GM19023 (cell line): ENCODE data around the gene INTS11.
"Not testable (repeated sequence)": the region's sequence is repeated elsewhere in the genome, so short reads cannot be mapped to it uniquely, and the experiment has no call there.

Source experiments
- ATAC-seq: cut with Tn5 transposase; IDR thresholded peaks from one replicate; pipeline ENCODE4 v1.9.1; 2021; ENCODE audit warnings: mild to moderate bottlenecking, moderate library complexity; ENCODE audit not compliant: unreplicated experiment

The INTS11 gene

DNA sequence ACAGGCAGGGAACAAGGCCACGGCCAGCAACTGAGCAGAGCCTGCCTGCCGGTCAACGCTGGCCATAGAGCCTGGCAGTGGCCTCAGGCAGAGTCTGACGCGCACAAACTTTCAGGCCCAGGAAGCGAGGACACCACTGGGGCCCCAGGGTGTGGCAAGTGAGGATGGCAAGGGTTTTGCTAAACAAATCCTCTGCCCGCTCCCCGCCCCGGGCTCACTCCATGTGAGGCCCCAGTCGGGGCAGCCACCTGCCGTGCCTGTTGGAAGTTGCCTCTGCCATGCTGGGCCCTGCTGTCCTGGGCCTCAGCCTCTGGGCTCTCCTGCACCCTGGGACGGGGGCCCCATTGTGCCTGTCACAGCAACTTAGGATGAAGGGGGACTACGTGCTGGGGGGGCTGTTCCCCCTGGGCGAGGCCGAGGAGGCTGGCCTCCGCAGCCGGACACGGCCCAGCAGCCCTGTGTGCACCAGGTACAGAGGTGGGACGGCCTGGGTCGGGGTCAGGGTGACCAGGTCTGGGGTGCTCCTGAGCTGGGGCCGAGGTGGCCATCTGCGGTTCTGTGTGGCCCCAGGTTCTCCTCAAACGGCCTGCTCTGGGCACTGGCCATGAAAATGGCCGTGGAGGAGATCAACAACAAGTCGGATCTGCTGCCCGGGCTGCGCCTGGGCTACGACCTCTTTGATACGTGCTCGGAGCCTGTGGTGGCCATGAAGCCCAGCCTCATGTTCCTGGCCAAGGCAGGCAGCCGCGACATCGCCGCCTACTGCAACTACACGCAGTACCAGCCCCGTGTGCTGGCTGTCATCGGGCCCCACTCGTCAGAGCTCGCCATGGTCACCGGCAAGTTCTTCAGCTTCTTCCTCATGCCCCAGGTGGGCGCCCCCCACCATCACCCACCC is 6.9 kb upstream of the INTS11 start, which contains the start of gene TAS1R3:
Gene TAS1R3, plus strand, starts transcription at position 213 of the 898 bp plus-strand sequence. Its CDS starts 66 bp downstream, at position 279.
- no peak for ATAC-seq

DNA sequence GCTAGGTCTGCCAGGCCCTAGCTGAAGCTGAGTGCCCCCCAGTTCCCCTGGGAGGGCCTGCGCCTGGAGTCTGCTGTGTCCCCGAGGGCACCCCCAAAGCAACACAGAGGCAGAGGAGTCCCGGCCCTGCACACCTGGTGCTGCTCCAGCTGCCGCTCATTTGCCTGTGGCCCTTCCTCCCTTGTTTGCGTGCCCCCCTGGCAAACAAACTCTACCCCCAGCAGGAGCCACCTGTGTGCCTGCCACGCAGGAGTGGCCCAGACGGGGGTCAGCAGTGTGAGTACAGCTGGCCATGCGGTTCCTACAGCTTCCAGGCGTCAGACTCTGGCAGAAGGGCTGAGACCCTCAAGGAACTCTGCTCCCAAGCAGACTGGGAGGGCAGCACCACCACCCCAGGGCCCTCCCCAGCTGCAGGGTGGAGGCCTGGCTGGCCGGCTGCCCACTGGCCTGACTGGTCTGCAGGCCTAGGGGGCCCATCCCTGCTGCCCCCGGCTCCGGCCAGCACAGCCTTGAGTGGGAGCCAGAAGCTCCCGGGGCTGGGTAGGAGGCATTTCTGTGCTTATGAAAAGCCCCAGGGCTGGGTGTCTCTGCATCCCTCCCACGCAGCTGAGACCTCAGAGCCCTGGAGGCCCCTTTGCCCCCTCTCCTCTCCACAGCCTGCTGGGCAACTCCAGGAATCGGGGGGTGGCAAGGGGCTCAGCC is 6.1 kb upstream of the INTS11 start:
- no peak for ATAC-seq

DNA sequence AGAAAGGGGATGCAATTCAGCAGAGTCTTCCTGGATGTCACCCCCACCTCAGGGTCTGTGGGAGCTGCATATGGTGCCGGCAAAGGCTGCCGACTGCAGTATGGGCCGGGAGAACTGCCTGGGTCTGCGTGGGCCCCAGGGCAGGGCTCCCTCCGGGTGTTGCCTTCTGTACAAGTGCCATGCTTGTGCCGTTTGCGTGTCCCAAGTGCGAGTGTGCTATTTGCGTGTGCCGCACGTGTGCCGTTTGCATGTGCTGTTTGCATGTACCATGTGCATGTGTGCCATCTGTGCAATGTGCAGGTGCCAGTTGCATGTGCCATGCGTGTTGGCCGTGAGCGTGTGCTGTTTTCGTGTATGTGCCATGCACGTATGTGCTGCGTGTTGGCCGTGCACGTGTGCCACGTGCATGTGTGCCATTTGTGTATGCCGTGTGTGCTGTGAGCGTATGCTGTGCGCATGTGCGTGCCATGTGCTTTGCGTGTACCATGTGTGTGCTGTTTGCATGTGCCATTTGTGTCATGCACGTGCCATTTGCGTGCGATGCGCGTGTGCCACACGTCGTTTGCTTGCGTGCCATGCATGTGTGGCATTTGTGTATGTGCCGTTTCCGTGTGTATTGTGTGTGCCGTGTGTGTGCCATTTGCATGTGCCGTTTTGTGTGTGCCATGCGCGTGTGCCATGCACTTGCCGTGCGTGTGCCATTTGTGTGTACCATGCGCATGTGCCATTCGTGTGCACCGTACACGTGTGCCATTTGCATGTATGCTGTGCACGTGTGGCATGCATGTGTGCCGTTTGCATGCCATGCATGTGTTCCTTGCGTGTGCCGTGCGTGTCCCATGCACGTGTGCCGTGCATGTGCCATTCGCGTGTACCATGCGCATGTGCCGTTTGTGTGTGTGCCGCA is 5.1 kb upstream of the INTS11 start:
- no peak for ATAC-seq

DNA sequence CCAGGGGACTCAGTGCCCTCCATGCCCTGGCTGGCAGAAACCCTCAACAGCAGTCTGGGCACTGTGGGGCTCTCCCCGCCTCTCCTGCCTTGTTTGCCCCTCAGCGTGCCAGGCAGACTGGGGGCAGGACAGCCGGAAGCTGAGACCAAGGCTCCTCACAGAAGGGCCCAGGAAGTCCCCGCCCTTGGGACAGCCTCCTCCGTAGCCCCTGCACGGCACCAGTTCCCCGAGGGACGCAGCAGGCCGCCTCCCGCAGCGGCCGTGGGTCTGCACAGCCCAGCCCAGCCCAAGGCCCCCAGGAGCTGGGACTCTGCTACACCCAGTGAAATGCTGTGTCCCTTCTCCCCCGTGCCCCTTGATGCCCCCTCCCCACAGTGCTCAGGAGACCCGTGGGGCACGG is 3.8 kb upstream of the INTS11 start:
- ATAC-seq: no peak

DNA sequence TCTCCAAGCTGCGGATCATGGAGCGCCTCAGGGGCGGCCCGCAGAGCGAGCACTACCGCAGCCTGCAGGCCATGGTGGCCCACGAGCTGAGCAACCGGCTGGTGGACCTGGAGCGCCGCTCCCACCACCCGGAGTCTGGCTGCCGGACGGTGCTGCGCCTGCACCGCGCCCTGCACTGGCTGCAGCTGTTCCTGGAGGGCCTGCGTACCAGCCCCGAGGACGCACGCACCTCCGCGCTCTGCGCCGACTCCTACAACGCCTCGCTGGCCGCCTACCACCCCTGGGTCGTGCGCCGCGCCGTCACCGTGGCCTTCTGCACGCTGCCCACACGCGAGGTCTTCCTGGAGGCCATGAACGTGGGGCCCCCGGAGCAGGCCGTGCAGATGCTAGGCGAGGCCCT is 2.8 kb upstream of the INTS11 start:
- ATAC-seq: no peak

DNA sequence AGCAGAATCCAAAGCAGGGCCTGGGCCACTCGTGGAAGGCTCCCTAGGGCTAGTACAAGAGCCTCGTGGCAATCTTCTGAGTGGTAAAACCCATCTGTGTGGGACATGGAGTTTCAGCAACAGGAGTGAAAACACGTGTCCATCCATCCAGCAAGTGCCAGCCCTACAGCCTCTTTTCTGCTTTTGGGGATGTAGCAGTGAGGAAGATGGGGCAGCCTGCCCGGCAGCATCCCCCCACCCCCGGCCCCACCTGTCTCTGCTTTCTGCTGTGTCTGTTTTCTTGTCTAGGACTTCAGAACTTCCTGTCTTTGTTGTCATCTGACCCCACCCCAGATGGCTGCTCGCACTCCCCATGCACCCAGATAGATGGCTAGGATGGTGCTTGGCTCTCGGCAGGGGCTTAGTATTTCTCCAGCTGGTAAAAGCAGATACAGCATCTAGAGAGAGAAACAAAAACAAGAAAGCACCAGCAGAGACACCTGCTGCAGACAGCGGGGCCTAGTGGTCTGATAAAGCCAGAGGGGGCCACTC is 1.7 kb upstream of the INTS11 start:
- ATAC-seq: no peak

DNA sequence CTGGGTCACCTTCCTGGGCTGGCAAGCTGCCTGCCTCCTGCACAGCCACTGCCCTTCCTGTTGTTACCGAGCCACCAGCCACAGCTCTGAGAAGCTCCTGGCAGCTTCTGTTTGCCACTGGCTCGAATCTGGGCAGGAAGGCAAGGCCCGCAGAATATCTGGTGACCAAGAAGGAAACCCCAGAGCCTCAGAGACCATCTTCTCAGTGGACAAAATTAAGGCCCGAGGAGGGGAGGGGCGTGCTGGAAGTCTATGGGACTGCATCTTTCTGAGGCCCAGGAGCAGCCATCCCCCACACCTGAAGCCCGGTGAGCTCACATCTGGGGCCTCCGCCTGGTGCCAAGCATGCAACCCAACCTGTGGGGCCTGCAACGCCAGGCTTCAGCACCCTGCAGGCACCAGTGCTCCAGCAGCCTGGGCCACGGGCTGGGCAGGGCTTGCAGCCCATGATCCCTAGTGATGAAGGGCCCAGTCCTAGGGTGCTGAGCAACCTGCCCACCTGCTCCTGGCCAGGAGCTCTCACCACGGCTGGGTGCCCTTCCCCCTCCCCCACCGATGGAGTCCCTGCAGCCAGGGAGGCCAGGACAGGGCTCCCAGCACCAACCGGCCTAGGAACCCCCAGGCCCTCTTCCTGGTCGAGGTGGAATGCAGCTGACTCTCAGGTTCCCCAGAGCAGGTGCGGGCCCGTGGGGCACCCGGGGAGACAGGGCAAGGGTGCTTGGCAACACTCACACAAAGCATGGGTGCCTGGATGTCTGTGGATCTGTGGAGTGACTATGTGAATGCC is 1.0 kb upstream of the INTS11 start:
- ATAC-seq: no peak

DNA sequence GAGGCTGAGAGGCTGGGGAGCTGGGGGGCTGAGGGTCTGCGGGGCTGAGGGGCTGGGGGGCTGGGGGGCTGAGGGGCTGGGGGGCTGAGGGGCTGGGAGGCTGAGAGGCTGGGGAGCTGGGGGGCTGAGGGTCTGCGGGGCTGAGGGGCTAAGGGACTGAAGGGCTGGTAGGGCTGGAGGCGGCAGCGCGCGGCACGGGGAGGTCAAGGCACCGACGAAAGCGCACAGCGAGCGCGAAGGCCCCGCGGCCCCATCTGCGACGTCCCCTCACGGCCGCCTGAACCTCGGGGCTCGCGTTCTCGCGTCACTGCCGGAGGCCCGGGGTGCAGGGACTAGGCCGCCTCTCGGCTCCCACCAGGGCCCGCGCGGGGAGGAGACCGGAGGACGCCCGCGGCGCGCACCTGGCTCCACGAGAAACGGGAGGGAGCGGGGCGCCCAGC is 356 bp downstream of the INTS11 start:
- ATAC-seq: peak; percentile 29

DNA sequence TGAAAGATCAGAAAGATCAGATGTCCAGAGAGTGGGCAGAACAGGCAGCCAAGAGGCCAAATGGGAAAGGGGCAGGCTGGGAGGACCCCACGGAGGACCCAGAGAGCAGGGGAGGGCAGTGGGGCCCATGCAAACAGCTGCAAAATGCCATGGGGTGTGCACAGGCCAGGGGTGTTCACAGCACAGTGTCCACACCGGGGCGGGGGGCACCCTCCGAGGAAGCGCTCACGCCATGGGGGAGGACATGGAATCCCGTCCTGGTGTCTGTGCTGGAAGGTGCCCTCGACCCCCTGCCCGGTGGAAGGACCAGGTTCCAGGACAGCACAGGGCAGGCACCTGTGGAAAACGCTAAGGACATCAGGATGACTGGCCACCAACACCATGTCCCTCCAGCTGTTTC is 1.5 kb downstream of the INTS11 start:
- ATAC-seq: no peak

DNA sequence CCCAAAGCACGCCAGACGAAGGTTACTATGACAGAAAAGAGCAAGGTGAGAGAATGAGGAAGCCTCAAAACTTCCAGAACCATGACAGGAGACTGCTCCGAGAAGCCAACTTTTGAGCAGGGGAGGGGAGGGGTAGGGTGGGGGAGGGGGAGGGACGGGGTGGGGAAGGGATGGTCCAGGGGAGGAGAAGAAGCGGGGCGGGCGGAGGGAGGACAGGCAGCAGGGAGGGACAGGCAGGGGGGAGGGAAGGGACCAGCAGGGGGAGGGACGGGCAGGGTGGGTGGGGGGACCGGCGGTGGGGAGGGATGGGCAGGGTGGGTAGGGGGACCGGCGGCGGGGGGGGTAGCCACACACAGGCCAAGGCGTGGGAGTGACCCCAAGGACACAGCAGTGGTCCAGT is 2.0 kb downstream of the INTS11 start:
- ATAC-seq: no peak

DNA sequence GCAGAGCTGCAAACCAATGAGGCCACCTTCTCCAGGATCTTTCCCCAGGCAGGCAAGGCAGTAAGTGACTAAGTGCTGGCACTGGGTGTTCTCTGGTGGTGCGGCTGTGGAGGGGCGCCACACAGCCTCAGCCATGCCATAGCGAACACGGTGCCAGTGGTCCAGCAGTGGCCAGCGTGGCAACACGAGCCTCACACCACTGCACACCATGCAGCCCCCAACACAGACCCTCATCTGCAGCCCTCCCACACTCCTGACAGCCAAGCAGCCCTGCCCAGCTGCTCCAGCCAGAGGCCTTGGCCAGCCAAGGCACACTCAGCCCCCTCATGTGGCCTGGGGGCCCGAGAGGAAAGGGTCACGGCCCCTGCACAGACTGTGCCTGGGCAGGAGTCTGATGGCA is 3.0 kb downstream of the INTS11 start:
- no peak for ATAC-seq

DNA sequence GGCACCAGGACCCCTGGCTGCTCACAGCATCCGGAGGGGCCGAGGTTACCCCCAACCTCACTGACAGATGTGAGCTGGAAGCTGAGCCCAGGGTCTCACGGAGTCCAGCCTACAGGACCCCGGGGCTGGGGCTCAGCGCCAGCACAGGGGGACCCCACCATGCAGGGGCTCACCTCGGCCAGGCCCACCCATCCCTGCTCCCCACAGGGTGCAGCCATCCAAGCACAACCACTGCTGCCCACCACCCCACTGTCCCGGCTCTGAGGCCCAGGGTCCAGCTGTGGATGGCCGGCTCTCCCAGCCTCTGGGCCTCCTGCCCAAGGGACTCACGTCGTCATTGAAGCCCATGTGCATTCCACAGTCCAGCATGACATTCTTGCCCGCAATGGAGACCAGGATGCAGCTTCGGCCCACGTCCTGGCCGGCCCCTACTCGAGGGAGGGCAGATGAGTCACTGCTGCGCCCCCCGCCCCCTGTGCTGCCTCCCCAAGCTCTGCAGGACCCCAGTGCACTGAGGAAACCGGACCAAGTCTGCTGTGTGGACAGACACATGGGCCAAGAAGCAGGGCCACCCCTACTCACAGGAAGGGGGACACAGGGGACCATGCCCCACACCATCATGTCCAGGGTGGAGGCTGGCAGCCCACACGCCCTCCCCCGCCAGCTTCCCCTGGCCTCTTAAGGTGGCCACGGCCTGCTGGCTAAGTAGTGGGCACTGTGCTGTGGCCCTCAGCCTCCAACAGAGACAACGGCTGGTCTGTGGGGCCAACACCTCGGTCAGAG is 3.6 kb downstream of the INTS11 start:
- no peak for ATAC-seq

DNA sequence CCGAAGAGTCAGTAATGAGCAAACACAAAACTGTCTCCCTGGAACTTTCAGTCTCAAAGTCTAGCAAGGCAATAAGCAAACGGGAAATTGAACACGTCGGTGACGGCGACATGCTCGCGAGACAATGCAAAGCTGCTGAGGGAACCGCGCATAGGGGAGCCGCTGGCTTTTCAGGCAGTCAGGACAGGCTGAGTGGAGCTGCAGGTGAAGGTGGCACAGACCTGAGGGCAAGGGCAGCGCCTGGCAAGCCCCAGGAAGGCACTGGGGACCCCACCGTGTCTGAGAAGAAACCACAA is 4.9 kb downstream of the INTS11 start:
- ATAC-seq: no peak

DNA sequence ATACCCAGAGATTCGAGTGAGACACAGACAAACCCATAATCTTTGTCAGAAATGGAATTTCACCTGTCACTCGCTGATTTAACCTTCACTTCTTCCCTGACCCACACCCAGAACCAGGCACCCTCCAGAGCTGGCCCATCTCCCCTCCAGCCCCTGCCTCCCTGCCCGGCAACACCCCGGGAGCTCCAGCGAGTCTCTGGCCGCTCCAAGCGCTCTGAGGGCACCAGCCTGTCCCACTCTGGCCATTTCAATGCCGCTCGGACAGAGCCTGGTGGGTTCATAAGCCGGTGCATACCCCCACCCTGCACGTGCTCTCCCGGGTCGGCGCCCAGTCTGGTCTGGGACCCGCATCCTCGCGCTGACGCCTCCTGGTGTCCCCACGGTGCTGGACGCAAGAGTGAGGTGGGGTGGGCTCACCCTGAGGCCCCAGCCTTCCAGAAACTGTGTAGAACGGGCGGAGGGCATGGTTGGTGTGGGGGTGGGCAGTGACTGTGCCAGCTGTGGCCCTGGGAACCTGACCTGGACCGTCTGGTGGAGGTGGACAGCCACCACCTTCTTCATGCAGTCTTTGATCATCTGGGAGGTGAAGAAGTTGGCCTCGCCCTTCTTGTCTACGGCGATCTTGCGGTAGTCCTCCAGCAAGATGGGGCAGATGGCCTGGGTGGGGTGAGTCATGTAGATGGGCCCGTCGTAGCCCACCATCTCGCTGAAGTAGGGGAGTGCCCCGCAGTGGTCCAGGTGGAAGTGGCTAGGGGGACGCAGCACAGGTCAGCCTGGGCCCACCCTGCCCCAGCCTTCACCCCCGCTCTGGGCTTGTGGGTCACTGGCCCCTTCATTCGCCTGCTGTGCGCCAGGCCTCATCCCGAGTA is 5.4 kb downstream of the INTS11 start:
- no peak for ATAC-seq

DNA sequence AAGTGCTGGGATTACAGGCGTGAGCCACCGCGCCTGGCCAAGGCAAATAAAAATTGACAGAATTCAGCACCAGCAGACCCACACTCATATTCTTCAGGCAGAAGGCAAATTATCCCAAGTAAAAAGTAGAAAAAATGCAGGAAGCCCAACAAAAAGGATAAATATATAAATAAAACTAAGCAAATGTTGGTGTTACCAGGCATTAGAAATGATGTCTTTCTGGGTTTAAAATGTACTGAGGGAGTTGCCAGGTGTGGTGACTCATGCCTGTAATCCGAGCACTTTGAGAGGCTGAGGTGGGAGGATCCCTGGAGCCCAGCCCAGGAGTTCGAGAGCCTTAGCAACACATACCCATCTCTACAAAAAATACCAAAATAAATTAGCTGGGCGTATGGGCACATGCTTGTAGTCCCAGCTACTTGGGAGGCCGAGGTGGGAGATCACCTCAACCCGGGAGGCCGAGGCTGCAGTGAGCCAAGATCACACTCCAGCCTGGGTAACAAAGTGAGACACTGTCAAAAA is 6.3 kb downstream of the INTS11 start:
- ATAC-seq: no peak

DNA sequence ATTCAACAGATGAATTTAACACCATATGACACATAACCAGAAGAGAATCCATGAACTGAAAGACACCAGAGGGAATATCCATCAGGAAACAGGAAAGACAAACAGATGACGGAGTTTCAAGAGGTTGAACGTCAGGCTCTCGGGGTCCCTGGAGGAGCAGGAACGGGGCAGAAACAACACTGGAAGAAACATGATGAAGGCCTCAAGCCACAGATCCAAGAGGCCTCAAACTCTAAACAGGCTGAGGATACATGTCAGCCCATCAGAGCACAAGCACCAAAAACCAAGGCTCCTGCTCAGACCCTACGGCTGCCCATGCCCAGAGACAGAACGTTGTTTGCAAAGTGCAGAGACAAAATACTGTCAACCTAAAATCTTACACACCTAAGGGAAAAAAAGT is 7.0 kb downstream of the INTS11 start:
- ATAC-seq: no peak

DNA sequence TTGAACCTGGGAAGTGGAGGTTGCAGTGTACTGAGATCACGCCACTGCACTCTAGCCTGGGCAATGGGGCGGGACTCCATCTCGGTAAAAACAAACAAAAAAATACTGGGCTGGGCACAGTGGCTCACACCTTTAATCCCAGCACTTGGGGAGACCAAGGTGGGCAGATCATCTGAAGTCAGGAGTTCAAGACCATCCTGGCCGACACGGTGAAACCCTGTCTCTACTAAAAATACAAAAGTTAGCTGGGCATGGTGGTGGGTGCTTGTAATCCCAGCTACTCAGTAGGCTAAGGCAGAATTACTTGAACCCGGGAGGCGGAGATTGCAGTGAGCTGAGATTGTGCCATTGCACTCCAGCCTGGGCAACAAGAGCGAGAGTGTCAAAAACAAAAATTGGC is 8.3 kb downstream of the INTS11 start:
- not testable (repeated sequence) for ATAC-seq

DNA sequence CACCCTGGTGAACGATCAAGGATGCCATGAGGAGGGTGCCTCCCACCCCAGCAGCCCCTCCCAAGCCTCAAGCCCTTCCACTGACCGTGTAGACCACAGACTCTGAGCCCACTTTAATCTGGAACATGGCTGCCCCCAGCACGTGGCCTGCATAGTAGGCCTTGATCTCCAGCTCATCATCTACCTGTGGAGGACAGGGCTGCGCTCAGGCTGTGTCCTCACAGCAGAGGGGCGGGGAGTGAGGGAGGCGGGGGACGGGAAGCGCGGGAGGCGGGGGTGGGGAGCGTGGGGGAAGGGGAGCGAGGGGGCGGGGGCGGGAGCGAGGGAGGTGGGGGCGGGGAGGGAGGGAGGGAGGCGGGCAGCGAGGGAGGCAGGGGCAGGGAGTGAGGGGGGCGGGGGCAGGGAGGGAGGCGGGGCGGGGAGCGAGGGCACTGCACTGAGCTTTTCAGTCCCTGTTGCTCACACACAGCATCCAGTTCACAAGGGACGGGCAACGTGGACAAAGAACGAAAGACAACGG is 9.0 kb downstream of the INTS11 start:
- ATAC-seq: no peak
